Peyer's patch (tissue), 4 donors: Measurements from ENCODE around the gene TMEM192.

Source experiments
- POLR2A ChIP-seq, 2 donors: fragments of 450-650 bp; IDR thresholded peaks; one replicate each; pipeline ENCODE4 v1.5.1; 2017; ENCODE audit warnings: antibody characterized with exemption in 2 of 2, mild to moderate bottlenecking in 2 of 2, moderate library complexity in 2 of 2
- TF ChIP-seq, protein P1 (sequence below), 6 experiments: fragments of 450-650 bp in 4 of 6; fragments of 200-600 bp in 2 of 6; sonication (generic) in 1 of 6; IDR thresholded peaks; one replicate each; pipeline ENCODE4 v1.5.1; 2017 to 2019; ENCODE audit warnings: antibody characterized with exemption in 6 of 6, mild to moderate bottlenecking in 3 of 6, moderate library complexity in 1 of 6

DNA sequence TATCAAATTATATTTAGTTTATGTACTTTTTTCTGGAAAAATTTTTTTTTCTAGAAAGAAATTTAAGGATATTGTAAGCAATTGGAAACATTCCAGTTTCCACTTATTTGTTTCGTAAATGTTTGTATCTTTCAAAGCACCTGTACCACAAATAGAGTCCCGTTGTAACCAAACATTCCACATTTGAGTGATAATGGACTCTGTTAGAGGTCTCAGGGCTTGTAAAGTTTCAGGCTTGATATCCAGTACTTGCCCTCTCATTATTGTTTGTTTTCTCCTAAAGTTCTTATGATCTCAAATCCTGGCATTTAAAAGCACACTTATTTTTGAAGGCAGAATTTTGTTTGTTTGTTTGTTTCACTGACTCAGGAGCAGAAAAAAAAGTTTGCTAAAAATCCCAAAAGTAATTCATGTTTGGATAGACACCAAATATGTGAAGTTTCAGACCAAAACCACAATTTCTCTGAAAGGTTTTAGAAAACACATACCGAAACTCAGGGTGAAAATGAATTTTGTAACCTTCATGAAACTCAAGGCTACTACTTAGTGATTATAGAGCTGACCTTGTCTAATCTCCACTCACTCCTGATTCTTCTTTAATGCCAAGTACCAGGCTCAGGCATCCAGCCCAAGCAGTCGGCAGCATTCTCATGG, 5.7 kb upstream of the TMEM192 start:
- TF ChIP-seq, protein P1, sequence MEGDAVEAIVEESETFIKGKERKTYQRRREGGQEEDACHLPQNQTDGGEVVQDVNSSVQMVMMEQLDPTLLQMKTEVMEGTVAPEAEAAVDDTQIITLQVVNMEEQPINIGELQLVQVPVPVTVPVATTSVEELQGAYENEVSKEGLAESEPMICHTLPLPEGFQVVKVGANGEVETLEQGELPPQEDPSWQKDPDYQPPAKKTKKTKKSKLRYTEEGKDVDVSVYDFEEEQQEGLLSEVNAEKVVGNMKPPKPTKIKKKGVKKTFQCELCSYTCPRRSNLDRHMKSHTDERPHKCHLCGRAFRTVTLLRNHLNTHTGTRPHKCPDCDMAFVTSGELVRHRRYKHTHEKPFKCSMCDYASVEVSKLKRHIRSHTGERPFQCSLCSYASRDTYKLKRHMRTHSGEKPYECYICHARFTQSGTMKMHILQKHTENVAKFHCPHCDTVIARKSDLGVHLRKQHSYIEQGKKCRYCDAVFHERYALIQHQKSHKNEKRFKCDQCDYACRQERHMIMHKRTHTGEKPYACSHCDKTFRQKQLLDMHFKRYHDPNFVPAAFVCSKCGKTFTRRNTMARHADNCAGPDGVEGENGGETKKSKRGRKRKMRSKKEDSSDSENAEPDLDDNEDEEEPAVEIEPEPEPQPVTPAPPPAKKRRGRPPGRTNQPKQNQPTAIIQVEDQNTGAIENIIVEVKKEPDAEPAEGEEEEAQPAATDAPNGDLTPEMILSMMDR (IDR thresholded peaks at IDR 0.05): no peak
- no peak for TF ChIP-seq POLR2A (IDR thresholded peaks at IDR 0.05)
